Measurements from ENCODE around the gene ROCK2.

ROCK2 gene

DNA sequence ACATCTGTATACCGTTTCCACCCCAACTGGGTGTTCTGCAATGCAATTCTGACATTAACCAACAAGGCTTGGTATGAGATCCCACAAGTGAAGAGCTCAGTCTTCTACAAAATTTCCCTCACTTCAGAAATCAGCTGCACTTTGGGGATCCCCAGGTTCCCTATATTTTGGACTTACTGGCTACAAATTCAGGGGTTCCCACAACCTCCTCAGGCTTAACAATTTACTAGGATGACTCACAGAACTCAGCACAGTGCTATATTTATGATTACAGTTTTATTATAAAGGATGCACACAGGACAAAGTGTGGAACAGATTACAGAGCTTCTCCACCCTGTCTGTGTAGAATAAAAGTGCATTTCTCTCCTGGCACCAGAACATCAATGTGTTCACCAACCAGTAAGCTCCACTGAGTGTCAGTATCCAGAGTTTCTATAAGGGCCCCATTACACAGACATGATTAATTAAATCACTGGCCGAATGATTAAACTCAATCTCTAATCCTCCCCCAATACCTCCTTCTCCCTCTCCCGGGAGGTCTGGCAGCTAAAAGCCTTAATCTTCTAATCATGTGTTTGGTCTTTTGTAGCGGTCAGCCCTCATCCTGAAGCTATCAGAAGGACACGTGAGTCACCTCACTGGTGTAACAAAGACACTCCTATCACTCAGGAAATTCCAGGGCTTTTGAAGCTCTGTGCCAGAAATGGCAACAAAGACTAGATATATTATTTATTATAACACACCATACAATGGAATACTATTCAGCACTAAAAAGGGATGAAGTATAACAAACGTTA is 104.6 kb downstream of the ROCK2 start:
- no peak for TF ChIP-seq POLR2AphosphoS5 (IDR thresholded peaks at IDR 0.05; ENCODE audit: low read depth, low read length)

DNA sequence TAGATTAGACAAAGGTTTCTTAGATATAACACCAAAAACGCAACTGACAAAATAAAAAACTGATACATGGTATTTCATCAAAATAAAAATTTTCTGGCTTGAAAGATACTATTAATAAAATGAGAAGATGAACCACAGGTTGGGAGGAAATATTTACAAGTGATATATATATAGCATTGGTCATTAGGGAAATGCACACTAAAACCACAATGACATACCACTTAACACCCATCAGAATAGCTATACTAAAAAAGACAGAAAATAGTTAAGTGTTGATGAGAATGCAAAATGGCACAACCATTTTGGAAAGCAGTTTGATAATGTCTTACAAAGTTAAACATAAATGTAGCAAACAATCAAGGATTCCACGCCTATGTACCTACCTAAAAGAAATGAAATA is 105.3 kb downstream of the ROCK2 start:
- TF ChIP-seq POLR2AphosphoS5 (IDR thresholded peaks at IDR 0.05; ENCODE audit: low read depth, low read length) (no peak), TAF1 (IDR thresholded peaks at IDR 0.05; ENCODE audit: borderline replicate concordance, insufficient read depth, low read length) (no peak), FOXP2 (optimal IDR thresholded peaks at IDR 0.05; ENCODE audit: borderline replicate concordance, extremely low read depth, extremely low read length, insufficient read depth) (no peak), SIN3A (IDR thresholded peaks at IDR 0.05; ENCODE audit: borderline replicate concordance, insufficient read depth, low read length) (no peak)
- TF ChIP-seq, protein P1, sequence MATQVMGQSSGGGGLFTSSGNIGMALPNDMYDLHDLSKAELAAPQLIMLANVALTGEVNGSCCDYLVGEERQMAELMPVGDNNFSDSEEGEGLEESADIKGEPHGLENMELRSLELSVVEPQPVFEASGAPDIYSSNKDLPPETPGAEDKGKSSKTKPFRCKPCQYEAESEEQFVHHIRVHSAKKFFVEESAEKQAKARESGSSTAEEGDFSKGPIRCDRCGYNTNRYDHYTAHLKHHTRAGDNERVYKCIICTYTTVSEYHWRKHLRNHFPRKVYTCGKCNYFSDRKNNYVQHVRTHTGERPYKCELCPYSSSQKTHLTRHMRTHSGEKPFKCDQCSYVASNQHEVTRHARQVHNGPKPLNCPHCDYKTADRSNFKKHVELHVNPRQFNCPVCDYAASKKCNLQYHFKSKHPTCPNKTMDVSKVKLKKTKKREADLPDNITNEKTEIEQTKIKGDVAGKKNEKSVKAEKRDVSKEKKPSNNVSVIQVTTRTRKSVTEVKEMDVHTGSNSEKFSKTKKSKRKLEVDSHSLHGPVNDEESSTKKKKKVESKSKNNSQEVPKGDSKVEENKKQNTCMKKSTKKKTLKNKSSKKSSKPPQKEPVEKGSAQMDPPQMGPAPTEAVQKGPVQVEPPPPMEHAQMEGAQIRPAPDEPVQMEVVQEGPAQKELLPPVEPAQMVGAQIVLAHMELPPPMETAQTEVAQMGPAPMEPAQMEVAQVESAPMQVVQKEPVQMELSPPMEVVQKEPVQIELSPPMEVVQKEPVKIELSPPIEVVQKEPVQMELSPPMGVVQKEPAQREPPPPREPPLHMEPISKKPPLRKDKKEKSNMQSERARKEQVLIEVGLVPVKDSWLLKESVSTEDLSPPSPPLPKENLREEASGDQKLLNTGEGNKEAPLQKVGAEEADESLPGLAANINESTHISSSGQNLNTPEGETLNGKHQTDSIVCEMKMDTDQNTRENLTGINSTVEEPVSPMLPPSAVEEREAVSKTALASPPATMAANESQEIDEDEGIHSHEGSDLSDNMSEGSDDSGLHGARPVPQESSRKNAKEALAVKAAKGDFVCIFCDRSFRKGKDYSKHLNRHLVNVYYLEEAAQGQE (IDR thresholded peaks at IDR 0.05; ENCODE audit: insufficient read depth in 1 of 2, low read depth in 2 of 2, low read length in 2 of 2): no peak

DNA sequence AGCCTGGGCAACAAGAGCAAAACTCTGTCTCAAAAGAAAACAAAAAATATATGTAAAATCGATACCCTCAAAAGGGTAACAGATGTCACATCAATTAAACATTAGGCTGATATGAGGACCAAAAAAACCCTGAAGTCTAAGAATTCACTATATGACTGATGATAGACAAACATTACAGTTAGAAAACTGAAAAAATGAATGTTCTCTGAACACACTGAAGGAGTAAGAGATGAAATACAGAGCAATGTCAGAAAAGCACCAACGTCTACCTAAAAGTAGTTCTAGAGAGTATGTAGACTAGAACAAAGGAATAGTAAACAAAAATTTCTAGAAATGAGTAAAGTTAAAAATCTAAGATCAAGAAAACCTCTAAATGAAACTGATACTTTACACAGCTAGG is 107.3 kb downstream of the ROCK2 start:
- TF ChIP-seq FOXP2 (optimal IDR thresholded peaks at IDR 0.05; ENCODE audit: borderline replicate concordance, extremely low read depth, extremely low read length, insufficient read depth) (no peak), POLR2AphosphoS5 (IDR thresholded peaks at IDR 0.05; ENCODE audit: low read depth, low read length) (no peak), SIN3A (IDR thresholded peaks at IDR 0.05; ENCODE audit: borderline replicate concordance, insufficient read depth, low read length) (no peak), TAF1 (IDR thresholded peaks at IDR 0.05; ENCODE audit: borderline replicate concordance, insufficient read depth, low read length) (no peak)
- TF ChIP-seq, protein P1 (IDR thresholded peaks at IDR 0.05; ENCODE audit: insufficient read depth in 1 of 2, low read depth in 2 of 2, low read length in 2 of 2): no peak

DNA sequence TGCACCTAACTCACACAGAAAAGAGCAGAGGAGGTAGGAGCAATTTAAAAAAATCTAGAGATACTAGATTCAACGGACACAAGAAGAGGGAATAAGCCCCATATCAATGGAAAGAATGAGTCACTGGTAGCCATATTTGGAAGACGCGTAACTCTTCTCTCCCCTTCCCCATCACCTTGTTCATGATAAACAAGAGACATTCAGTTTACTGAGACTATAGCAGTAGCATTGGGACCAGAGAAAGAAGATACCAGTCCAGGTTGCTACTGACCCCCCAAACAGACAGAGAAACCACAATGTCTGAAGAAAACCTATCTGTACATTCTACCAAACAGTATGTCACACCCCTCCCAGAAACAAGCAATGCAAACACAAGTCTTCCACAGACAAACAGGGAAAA is 108.1 kb downstream of the ROCK2 start:
- no peak for TF ChIP-seq TAF1 (IDR thresholded peaks at IDR 0.05; ENCODE audit: borderline replicate concordance, insufficient read depth, low read length)
- TF ChIP-seq, protein P1 (IDR thresholded peaks at IDR 0.05; ENCODE audit: insufficient read depth in 1 of 2, low read depth in 2 of 2, low read length in 2 of 2): no peak
- no peak for TF ChIP-seq FOXP2 (optimal IDR thresholded peaks at IDR 0.05; ENCODE audit: borderline replicate concordance, extremely low read depth, extremely low read length, insufficient read depth)
- no peak for TF ChIP-seq SIN3A (IDR thresholded peaks at IDR 0.05; ENCODE audit: borderline replicate concordance, insufficient read depth, low read length)
- no peak for TF ChIP-seq POLR2AphosphoS5 (IDR thresholded peaks at IDR 0.05; ENCODE audit: low read depth, low read length)

DNA sequence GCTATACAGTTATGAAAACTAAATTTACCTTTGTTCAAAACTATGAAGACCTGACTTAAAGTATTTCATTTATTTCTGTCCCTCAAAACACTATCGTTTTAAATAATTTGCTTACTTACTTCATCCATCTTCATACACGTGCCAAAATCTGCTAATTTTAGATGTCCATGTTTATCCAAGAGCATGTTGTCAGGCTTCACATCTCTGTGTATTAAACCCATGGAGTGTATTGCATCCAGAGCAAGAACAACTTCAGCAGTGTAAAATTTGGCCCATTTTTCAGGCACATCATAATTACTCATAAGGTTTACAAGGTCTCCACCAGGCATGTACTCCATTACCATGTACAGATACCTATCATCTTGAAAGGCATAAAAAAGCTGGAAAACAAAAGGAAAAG is 108.9 kb downstream of the ROCK2 start:
- TF ChIP-seq TAF1 (IDR thresholded peaks at IDR 0.05; ENCODE audit: borderline replicate concordance, insufficient read depth, low read length) (no peak), FOXP2 (optimal IDR thresholded peaks at IDR 0.05; ENCODE audit: borderline replicate concordance, extremely low read depth, extremely low read length, insufficient read depth) (no peak), POLR2AphosphoS5 (IDR thresholded peaks at IDR 0.05; ENCODE audit: low read depth, low read length) (no peak), SIN3A (IDR thresholded peaks at IDR 0.05; ENCODE audit: borderline replicate concordance, insufficient read depth, low read length) (no peak)
- TF ChIP-seq, protein P1 (IDR thresholded peaks at IDR 0.05; ENCODE audit: insufficient read depth in 1 of 2, low read depth in 2 of 2, low read length in 2 of 2): no peak

Data from PFSK-1 (cell line).